ENCODE data around the gene CSMD2.
A peak's percentile ranks its signal among the peaks of the same experiment; 100 is the strongest.
"Not testable (repeated sequence)": the region's sequence is repeated elsewhere in the genome, so short reads cannot be mapped to it uniquely, and the experiment has no call there.

CSMD2 gene

DNA sequence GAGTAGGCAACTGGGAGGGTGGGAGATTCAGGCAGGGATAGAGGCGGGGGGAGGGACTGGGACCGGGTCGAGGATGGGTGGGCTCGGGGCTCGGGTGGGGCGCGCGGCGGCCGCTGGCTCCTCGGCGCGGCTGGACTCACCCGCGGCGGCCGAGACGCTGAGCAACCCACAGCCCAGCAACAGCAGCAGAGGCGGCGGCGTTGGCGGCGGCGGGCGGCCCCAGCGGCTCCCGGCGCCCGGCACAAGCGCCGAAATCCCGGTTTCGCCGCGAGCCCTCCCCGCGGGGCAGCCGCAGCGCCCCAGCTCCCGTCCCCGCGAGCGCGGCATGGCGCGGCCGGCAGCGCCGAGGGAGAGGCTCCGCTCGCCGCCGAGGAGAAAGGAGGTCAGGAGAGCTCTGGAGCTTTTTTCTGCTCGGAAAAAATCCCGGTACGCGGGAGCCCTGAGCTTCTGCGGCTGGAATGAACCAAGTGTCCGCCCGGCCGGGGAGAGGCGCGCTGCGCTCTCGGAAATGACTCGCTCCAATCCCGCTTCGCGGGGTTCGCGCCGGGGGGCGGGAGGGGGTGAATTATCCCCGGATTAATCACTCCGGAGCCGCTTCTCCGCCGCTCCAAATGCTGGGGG lies at the start of gene CSMD2:
Gene CSMD2 (minus strand): TSS at position 460 of the 621 bp plus-strand sequence. CDS start 133 bp downstream, at position 327.
- DNase-seq: peak; percentile 23

DNA sequence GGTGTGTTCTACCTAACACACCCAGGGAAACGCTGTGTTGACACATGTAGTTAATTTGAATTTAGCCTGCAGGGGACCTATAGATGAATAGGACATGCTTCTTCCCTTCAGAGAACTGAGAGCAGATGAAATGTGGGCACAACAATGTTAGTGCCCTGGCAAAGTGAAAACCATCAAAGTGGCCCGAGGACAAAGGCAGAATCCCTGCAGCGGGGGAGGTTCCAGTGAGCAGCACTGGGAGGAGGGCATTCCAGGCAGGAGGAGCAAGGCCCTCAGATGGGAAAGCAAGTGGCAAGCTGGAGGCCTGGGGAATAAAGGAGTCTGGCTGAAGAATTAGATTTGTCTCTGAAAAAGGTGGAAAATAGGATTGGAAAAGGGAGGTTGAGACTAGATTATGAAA lies 48.9 kb upstream of the CSMD2 start:
- DNase-seq: no peak

DNA sequence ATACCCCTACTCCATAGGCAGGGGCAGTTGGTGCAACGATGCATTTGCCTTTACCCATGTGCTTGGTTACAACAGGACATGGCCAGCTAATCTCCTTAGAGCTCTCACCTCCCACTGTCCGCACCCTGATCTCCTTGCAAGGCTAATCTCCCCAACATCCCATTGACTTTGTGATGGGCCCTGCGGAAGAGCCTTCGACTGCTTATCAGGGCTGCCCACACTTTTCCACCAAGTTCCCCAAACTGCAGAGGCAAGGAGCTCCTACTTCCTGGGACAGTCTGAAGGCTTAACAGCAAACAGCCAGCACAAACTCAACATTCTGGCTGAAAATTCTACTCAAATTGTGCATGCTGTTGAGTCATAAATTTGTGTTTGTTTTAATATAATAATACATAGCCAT lies 47.6 kb upstream of the CSMD2 start:
- no peak for DNase-seq

DNA sequence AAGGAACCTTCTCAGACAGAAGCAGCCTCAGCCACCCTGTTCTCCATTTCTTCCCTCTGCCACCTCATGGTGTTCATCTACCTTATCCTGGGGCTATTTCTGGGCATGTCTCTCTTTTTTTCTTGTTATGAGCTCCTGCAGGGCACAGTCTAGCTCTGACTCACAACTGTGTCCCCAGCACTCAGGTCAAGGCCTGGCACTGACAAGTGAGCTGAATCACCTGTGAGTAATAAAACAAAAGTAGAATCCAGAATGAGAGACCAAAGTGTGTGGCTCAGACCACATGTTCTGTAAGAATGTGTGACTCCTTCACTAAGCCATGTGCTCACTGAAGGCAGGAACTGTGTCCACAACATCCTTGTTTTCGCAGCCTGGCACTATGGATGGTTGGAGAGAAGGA lies 34.9 kb upstream of the CSMD2 start:
- no peak for DNase-seq

DNA sequence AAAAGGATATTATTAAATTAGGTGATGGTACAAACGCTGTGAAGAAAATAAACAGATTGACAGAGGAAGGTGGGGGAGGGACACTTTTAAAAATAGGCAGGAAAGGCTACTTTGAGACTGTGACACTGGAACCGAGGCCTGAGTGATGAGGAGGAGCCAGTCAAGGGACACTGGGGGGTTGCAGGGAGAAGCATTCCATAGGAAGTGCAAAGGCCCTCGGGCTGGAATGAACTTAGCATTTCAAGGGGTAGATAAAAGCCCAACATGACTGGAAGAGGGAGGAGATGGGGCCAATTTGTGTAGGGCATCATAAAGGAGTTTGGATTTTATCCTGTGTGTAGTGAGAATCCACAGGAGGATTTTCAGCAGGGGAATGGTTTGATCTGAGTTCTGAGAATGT lies 27.6 kb upstream of the CSMD2 start:
- DNase-seq: no peak

DNA sequence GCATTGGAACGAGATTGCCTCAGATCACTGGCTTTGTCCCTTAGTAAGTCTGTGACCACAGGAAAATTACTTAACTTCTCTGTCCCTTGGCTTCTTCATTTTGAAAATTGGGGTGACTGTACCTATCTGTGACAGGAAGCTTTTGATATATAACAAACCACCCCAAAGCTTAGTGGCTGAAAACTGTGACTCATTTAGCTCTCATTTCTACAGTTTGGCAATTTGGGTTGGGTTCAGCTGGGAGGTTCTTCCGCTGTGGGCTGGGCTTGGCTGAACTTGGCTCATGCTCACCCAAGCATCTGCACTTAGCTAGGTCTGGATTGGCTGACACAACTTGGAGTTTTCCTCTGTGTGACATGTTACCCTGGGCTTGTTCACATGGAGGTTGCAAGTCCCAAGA lies 25.7 kb upstream of the CSMD2 start:
- no peak for DNase-seq

DNA sequence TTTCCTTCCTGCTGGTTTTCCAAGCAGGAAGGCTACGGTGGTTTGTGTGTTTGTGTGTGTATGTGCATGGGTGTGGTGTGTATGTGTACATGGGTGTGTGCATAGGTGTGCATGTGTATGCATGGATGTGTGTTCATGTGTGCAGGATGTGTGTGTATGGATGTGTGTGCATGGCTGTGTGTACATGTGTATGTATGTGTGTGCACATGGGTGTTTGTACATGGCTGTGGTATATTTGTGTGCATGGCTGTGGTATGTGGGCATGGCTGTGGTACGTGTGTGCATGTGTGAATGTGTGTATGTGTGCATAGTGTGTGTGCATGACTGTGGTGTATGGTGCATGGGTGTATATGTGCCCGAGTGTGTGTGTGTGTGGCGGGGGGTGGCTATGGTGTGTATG lies 24.0 kb upstream of the CSMD2 start:
- no peak for DNase-seq

DNA sequence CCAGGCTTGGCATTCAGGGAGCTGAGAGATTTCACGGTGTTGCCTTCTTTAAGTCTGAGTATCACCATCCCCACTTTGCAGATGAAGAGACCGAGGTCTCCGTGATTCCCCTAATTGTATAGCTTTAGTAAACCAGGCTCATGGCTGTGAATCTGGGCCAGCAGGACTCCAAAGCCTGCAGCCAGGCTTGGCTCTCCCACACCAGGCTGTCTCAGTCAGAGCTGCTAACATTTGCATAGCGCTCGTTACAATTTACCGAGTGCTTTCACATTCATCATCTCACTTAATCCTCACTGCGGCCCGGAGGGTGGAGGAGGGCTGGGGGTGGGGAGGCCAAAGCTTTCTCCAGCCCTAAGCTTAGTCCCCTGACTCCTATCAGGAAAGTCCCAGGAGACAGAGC lies 23.4 kb upstream of the CSMD2 start:
- no peak for DNase-seq

DNA sequence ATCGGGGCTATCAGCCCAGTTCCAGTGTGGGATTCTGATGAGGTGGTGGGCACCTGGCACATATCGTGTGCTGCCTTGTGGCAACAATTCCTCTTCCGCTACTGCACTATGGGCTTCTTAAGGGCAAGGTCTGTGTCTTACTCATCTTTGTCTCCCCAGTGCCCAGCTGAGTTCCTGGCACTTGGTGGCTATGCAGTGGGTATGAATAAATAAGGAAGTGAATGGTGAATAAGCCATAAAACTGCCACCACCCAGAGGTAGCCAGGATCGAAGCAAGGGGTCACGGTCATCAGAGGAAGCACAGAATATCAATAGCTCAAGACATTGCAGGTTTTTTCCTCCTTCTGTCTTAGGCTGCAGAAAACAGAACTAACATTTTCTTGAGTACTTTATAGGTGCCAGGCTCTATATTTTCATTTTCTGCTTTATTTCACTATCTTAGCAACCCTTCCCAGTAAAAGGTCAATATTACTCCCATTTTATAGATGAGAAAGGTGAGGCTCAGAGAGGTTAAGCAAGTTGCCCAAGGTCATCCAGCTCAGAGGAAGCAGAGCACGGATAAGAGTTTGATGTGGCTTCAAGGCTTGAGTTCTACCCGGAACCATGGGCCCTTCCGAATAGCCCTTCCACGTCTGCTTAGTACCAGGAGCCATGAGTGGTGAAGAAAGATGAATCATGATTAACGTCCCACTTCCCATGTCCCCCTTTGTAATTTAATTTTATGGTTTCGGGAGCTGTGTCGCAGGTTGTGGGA lies 21.9 kb upstream of the CSMD2 start:
- no peak for DNase-seq

DNA sequence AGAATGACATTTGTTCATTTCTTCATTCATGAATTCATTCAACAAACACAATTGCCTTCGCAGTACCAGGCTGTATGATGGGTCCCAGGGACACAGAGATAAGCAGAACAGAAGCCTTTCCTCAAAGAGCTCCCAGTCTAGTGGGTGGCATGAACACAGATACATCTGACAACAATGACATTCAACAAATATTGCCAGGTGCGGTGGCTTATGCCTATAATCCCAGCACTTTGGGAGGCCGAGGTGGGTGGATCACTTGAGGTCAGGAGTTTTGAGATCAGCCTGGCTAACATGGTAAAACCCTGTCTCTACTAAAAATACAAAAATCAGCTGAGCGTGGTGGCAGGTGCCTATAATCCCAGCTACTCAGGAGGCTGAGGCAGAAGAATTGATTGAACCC lies 18.4 kb upstream of the CSMD2 start:
- DNase-seq: not testable (repeated sequence)

DNA sequence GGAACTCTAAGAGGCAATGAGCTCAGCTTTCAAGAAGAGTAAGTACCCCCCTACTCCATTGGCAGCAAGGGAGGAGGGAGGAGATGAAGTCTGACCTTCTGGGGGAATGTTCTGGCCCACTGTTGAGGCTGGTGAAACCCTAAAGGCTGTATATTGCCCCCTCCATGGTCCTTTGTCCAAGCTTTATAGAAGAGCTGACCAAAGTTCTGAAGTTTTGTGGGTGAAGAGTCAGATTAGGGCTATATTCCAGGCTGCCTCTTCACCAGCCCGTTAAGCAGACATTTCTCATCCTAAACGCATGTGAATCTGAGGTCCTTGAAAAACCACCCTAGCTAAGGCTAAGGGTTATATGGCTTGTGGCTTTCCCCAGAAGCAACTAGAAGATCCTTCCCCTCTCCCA lies 13.0 kb upstream of the CSMD2 start:
- no peak for DNase-seq

DNA sequence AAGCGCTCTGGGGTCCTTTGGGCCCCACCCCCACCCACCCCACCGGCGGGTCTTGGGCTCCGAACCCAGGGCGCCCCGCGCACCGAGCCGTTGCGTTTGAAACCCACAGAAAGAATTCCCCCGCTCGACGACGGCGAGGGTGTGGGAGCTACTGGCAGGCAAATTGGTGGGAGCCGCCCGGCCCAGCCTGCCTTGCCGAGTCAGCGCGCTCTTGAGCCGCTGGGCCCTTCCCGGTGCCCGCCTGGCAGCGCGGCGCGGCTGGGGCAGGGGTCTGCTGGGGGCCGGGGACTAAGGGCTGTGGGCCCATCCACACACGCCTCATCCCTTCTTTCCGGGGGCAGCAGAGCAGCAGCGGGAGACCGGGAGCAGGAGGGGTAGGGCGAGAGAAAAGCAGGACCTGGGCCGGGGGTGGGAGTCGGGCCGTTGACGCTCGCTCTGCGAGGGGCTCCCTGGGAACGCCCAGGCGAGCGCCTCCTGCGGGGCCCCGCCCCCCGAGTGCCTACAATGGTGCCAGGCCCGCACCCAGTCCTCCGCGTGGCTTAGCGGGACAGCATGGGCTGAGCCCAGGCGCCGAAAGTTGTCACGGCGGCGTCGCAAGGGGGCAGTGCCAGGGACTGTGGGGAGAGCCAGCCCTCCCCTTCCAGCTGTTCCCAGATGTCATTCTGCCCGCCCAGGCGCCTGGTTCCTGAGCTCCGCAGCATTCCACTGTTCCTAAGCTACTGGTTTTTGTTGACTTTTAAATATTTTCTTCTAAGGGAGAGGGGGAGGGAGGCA lies 12.0 kb upstream of the CSMD2 start, which contains the start of gene C1orf94:
Gene C1orf94 (plus strand): TSS at position 78 of the 774 bp plus-strand sequence. CDS start 883 bp downstream, outside the sequence.
- no peak for DNase-seq

DNA sequence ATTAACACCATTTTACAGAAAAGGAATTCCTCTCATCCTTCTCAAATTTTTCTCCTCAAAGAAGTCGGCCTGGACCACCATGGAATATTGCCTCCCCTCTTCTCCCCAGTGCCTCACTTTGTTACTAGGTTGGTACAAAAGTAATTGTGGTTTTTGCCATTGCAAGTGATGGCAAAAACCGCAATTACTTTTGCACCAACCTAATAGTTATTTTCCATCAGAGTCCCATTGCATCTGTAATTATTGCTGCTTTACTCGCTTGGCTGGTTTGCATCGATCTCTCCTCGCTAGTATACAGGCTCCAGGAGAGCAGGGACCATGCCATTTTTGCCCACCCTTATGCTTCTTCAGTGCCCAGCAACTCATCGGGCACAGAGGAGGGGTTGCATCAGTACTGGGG lies 10.7 kb upstream of the CSMD2 start:
- DNase-seq: no peak

DNA sequence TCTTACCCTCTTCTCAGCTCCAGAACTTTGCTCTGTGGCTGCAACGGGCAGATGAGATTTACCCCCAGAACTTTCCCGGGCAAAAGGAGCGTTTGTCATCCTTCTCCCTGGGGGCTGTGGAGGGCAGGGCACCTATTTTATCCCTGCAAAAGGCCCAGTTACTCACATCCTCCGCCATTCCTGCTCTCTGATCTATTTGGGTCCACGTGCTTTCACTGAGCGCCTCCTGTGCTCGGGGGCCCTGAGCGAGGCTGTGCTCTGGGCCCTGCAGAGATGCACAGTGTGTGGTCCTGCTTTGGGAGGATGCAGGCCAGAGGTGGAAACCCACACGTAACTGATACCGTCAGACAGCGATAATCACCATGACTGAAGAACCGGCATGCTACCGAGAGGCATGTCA lies 2.4 kb upstream of the CSMD2 start:
- DNase-seq: no peak

DNA sequence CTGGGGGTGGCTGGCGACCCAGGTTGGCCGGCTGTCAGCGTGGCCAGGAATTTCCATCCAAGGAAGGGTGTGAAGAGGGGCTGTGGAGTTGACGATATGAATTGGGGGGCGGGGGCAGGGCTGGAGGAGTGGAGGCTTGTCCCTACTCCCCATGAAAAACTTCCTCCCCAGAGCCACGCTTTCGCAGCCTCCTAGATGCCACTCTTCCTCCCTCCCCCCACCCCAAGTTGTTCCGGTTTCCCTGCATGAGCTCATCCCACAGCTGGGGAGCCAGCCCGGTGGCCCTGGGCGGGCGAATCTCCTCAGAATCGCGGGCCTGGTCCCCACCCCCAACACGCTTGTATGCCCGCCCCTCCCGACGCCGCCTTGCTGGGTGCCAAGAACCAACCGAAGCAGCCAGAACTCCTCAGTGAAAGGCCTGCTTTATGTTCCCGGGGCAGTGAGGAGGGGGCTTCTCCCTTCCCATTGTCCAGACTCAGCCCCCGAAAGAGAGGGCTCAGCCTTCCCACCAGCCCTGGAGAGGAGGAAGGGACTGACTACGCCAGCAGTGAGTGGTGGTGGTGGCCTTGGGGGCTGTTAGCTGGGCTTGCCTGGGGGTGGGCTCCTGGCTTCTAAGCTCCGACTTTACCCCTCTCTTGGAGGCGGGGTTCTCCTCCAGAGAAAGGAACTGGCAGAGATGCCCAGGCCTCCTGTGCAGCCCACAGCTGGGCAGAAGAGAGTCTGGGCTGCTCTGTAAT lies 1.8 kb upstream of the CSMD2 start:
- DNase-seq: no peak

DNA sequence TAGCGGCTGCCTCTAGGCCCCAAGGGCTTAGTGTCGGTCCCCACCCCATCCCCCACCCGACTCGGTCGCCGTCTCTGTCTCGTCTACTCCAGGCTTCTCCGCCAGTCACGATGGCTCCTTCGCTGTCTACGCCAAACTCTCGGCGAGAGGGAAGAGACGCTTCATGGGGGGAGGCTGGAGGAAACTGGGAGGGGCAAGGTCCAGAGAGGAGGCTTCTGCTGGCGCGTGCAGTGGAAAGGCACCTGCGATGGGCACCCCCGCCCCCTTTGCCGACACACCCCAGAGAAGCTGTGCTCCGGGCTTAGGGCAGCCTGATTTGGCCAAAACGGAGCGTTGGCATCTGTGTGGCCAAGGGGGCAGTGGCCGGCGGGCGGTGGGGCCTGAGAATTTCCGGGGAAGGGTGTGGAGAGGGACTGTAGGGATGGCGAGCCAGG lies 1.2 kb upstream of the CSMD2 start:
- DNase-seq: no peak

DNA sequence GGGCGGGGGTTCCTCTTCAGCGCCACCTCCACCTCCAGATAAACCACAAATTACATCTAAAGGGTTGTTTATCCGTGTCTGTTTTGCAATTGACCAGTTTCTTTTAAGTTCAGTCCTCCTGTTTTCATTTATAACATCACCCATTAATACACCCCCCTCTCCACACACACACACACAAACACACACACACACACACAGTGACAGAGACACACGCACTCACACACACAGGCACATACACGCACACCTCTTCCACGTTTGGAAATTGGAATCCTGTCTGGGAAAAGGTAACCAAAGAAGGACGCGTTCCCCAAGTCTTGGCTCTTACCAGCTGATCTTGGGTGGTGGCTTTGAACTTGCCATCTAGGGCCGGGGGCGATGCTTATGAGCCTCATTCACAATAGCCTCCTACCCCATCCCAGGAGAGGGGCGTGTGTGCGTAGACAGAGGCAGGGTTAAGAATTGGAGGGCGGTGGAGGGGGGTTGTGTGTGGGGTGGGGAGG lies 442 bp upstream of the CSMD2 start:
- DNase-seq: no peak

DNA sequence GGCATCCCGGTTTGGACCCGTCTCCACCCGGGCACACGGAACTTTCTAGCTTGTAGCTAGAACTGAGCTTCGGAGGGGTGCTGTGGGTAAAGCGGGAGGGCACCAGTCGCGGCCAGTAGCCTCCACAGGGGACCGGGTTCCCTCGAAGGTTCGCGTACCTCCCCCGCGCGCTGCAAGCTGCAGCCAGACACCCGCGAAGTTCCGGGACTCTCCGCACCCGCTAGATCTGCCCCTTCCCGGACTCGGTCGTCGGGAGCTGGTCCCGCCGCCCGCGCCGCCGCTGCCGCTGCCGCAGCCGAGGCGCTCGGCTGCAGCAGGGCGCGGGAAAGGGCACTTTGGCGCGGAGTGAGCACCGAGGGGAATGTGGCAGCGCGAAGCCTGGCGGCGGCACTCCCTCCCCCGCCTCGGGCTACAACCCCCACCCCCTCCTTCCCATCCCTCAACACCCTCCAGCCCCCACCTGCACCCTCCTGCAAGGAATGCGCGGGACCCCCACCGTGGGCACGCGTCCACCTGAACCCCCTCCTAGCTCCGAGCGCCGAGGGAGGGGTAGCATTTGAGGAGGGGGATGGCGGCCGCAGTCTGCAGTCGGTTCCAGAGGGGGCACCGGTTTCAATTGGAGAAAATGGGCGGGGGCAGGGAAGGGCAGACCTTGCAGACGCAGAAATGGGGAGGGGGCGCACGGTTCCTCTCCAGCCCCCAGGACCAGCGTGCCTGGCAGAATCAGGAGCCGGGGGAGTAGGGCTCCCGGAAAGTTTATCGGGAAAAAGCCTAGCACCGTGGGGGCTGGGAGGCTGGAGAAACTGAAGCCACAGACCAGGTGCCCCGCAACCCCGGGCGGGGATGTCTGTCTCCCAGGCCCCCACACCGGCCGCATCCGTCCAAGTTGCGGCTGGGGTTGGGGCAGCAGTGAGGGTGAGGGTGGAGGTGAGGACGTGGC lies 968 bp downstream of the CSMD2 start:
- no peak for DNase-seq

DNA sequence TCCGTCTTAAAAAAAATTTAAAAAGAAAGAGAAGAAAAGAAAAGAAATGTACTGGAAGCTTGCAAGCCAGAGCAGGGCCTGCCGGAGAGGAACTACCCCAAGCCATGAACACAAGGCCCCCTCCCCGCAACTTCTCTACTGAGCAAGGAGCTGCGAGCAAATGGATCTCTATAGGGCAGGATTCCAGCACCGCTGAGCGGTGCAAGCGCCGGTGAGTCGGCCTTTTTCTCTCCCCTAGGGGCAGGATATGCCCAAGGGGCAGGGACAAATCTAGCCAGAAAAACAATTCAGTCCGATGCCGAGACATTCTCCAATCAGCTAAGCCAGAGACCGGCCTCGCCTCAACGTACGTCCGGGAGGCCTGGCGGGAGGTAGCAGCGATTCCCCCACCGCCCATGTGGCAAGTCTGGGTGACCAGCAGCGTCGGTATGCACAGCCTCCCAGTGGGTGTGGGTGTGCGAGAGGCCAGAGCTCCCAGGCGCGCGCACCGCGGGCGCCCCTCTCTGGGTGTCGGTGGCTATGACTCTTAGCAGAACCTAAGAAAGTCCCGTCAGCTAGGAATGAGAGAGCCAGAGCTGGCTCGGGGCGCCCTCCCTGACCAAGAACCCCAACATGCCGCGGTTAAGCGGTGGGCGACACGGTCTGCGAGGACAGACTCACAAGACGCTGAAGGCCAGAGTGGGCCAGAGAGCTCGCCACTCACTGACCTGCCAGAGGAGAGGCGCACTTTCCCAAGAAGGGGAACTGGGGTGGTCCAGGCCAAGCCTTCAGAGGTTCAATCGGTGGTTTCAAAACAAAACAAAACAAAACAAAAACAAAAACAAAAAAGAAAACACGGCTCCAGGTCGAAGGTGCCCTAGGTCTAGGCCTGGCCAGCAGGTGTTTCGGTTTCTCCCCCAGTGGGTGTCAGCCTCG lies 1.9 kb downstream of the CSMD2 start:
- peak; percentile 60 for DNase-seq

DNA sequence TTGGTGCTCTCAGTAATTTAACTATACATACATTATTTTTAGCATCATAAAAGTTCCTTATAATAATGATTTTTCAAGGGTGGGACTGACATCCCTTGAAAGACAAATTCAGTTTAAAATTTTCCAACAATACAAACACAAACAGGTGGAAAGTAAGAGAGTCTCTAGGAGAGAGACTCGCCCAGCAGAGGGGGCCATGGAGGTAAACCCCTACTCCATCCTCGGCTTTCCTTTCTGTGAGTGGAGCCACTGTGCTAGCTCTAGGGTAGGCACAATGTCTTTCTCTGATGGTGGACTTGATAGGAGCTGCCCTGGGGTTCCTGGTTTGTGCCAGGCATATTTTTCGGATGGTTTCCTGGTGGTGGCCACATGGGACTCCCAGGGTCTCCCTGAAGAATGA lies 8.3 kb downstream of the CSMD2 start:
- DNase-seq: no peak

DNA sequence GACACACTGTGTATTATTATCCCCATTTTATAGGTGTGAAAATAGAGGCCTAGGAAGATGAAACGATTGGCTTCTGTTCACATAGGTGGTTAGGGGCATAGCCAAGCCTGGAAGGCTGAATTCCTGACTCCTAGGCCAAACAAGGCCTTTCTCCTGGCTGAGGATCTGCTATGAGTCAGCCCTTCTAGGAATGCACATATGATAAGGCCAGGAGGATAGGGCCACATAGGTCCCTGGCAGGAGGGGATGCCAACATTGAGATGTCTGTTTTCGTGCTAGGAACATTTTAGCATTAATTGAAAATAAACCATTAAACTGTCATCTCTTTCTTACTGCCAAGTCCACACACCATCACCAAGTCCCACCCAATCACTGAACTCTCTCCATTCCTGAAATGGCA lies 9.2 kb downstream of the CSMD2 start:
- no peak for DNase-seq
